Measurements from ENCODE around the gene MYO3B. TPM values are rescaled to one million over a fixed set of nuclear protein-coding genes. Genes with fewer than 3 reads are reported as not detected.

Gene MYO3B
- total RNA-seq, 1 experiment from 2014 or later = 0.50 TPM

DNA sequence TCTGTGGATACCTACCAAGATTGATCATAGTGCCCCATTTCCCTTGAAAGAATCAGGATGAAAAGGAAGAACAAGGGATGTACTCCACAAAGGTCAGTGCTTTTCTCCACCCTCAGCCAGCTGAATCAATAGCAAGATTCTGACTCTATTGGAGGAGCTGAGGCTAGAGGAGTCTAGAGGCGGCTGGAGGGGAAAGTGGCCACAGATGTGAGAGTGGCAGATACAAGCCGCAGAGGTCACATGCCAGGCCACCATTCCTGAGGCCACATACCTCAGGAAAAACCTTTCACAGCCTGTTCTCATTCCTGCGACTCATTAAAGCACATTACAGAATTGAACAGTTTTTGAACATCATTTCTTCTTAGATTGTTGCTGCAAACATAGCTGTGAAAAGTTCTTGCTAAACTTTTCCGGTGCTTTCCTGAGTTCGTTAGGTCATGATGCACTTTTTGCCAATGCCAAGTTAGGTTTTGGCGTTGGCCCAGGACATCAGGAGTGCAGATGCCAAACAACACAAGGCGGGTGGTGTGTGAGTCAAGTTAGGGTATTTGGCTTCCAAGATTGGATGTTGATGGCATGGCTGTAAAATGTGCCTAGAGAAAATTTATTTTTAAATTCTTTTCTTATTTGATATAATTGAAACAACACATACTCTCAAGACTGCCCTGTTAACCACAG is 376.5 kb downstream of the MYO3B start:
- POLR2A ChIA-PET = no interaction called here
- Mint-ChIP-seq H3K27me3 (ENCODE audit: low read depth) (no peaks in the 10 kb centered on the region), H3K27ac (no peak overlapping the region), H3K36me3 (peaks cover 27% of the 10 kb centered on the region), H3K4me3 (no peak overlapping the region), H3K9me3 (peaks cover 35% of the 10 kb centered on the region), H3K4me1 (no peaks in the 10 kb centered on the region)
- CTCF ChIA-PET = no interaction called here
- DNase-seq (ENCODE audit: low spot score) = no peak
- no peak for ATAC-seq
- TF ChIP-seq, protein P1, sequence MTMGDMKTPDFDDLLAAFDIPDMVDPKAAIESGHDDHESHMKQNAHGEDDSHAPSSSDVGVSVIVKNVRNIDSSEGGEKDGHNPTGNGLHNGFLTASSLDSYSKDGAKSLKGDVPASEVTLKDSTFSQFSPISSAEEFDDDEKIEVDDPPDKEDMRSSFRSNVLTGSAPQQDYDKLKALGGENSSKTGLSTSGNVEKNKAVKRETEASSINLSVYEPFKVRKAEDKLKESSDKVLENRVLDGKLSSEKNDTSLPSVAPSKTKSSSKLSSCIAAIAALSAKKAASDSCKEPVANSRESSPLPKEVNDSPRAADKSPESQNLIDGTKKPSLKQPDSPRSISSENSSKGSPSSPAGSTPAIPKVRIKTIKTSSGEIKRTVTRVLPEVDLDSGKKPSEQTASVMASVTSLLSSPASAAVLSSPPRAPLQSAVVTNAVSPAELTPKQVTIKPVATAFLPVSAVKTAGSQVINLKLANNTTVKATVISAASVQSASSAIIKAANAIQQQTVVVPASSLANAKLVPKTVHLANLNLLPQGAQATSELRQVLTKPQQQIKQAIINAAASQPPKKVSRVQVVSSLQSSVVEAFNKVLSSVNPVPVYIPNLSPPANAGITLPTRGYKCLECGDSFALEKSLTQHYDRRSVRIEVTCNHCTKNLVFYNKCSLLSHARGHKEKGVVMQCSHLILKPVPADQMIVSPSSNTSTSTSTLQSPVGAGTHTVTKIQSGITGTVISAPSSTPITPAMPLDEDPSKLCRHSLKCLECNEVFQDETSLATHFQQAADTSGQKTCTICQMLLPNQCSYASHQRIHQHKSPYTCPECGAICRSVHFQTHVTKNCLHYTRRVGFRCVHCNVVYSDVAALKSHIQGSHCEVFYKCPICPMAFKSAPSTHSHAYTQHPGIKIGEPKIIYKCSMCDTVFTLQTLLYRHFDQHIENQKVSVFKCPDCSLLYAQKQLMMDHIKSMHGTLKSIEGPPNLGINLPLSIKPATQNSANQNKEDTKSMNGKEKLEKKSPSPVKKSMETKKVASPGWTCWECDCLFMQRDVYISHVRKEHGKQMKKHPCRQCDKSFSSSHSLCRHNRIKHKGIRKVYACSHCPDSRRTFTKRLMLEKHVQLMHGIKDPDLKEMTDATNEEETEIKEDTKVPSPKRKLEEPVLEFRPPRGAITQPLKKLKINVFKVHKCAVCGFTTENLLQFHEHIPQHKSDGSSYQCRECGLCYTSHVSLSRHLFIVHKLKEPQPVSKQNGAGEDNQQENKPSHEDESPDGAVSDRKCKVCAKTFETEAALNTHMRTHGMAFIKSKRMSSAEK (CRISPR knock-in tag; IDR thresholded peaks at IDR 0.05; ENCODE audit: borderline replicate concordance) = no peak
- TF ChIP-seq, protein P2, sequence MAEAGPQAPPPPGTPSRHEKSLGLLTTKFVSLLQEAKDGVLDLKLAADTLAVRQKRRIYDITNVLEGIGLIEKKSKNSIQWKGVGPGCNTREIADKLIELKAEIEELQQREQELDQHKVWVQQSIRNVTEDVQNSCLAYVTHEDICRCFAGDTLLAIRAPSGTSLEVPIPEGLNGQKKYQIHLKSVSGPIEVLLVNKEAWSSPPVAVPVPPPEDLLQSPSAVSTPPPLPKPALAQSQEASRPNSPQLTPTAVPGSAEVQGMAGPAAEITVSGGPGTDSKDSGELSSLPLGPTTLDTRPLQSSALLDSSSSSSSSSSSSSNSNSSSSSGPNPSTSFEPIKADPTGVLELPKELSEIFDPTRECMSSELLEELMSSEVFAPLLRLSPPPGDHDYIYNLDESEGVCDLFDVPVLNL (CRISPR knock-in tag; IDR thresholded peaks at IDR 0.05; ENCODE audit: borderline replicate concordance, low read depth) = no peak
- TF ChIP-seq ETV6 (CRISPR knock-in tag; IDR thresholded peaks at IDR 0.05) (no peak), NFATC4 (CRISPR knock-in tag; IDR thresholded peaks at IDR 0.05) (no peak), TP53 (CRISPR knock-in tag; IDR thresholded peaks at IDR 0.05) (no peak), FOXK1 (CRISPR knock-in tag; IDR thresholded peaks at IDR 0.05) (no peak), ZNF396 (CRISPR knock-in tag; IDR thresholded peaks at IDR 0.05; ENCODE audit: borderline replicate concordance) (no peak), SMAD4 (CRISPR knock-in tag; IDR thresholded peaks at IDR 0.05) (no peak), ZNF317 (CRISPR knock-in tag; IDR thresholded peaks at IDR 0.05; ENCODE audit: borderline replicate concordance, low read depth) (no peak)
- TF ChIP-seq, protein P3, sequence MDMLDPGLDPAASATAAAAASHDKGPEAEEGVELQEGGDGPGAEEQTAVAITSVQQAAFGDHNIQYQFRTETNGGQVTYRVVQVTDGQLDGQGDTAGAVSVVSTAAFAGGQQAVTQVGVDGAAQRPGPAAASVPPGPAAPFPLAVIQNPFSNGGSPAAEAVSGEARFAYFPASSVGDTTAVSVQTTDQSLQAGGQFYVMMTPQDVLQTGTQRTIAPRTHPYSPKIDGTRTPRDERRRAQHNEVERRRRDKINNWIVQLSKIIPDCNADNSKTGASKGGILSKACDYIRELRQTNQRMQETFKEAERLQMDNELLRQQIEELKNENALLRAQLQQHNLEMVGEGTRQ (CRISPR knock-in tag; IDR thresholded peaks at IDR 0.05) = no peak

DNA sequence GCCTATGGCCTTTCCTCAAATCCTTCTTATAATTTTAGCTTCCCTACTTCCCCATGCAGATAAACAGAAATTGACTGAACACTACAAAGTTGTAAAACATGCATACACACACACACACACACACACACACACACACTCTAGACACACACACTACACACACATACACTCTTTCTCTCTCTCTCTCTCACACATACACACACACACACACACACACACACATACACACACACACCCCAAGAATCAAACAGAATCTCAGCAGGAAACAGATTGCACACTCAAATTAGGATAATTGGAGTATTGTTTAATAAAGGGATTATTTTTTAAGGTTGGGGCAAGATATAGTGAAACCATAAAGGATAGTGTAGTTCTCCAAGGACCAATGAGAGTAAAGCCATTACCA is 385.0 kb downstream of the MYO3B start:
- DNase-seq (ENCODE audit: low spot score) = no peak
- TF ChIP-seq, protein P4, sequence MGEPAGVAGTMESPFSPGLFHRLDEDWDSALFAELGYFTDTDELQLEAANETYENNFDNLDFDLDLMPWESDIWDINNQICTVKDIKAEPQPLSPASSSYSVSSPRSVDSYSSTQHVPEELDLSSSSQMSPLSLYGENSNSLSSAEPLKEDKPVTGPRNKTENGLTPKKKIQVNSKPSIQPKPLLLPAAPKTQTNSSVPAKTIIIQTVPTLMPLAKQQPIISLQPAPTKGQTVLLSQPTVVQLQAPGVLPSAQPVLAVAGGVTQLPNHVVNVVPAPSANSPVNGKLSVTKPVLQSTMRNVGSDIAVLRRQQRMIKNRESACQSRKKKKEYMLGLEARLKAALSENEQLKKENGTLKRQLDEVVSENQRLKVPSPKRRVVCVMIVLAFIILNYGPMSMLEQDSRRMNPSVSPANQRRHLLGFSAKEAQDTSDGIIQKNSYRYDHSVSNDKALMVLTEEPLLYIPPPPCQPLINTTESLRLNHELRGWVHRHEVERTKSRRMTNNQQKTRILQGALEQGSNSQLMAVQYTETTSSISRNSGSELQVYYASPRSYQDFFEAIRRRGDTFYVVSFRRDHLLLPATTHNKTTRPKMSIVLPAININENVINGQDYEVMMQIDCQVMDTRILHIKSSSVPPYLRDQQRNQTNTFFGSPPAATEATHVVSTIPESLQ (CRISPR knock-in tag; IDR thresholded peaks at IDR 0.05) = no peak
- TF ChIP-seq ZNF671 (CRISPR knock-in tag; IDR thresholded peaks at IDR 0.05) (no peak), SMAD3 (CRISPR knock-in tag; IDR thresholded peaks at IDR 0.05; ENCODE audit: borderline replicate concordance) (no peak), RORB (CRISPR knock-in tag; IDR thresholded peaks at IDR 0.05) (no peak)
- TF ChIP-seq, protein P5, sequence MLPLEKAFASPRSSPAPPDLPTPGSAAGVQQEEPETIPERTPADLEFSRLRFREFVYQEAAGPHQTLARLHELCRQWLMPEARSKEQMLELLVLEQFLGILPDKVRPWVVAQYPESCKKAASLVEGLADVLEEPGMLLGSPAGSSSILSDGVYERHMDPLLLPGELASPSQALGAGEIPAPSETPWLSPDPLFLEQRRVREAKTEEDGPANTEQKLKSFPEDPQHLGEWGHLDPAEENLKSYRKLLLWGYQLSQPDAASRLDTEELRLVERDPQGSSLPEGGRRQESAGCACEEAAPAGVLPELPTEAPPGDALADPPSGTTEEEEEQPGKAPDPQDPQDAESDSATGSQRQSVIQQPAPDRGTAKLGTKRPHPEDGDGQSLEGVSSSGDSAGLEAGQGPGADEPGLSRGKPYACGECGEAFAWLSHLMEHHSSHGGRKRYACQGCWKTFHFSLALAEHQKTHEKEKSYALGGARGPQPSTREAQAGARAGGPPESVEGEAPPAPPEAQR (CRISPR knock-in tag; IDR thresholded peaks at IDR 0.05) = no peak
- TF ChIP-seq, protein P6, sequence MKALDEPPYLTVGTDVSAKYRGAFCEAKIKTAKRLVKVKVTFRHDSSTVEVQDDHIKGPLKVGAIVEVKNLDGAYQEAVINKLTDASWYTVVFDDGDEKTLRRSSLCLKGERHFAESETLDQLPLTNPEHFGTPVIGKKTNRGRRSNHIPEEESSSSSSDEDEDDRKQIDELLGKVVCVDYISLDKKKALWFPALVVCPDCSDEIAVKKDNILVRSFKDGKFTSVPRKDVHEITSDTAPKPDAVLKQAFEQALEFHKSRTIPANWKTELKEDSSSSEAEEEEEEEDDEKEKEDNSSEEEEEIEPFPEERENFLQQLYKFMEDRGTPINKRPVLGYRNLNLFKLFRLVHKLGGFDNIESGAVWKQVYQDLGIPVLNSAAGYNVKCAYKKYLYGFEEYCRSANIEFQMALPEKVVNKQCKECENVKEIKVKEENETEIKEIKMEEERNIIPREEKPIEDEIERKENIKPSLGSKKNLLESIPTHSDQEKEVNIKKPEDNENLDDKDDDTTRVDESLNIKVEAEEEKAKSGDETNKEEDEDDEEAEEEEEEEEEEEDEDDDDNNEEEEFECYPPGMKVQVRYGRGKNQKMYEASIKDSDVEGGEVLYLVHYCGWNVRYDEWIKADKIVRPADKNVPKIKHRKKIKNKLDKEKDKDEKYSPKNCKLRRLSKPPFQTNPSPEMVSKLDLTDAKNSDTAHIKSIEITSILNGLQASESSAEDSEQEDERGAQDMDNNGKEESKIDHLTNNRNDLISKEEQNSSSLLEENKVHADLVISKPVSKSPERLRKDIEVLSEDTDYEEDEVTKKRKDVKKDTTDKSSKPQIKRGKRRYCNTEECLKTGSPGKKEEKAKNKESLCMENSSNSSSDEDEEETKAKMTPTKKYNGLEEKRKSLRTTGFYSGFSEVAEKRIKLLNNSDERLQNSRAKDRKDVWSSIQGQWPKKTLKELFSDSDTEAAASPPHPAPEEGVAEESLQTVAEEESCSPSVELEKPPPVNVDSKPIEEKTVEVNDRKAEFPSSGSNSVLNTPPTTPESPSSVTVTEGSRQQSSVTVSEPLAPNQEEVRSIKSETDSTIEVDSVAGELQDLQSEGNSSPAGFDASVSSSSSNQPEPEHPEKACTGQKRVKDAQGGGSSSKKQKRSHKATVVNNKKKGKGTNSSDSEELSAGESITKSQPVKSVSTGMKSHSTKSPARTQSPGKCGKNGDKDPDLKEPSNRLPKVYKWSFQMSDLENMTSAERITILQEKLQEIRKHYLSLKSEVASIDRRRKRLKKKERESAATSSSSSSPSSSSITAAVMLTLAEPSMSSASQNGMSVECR (CRISPR knock-in tag; IDR thresholded peaks at IDR 0.05; ENCODE audit: borderline replicate concordance) = no peak
- TF ChIP-seq, protein P7, sequence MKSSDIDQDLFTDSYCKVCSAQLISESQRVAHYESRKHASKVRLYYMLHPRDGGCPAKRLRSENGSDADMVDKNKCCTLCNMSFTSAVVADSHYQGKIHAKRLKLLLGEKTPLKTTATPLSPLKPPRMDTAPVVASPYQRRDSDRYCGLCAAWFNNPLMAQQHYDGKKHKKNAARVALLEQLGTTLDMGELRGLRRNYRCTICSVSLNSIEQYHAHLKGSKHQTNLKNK (CRISPR knock-in tag; IDR thresholded peaks at IDR 0.05) = no peak
- TF ChIP-seq, protein P8, sequence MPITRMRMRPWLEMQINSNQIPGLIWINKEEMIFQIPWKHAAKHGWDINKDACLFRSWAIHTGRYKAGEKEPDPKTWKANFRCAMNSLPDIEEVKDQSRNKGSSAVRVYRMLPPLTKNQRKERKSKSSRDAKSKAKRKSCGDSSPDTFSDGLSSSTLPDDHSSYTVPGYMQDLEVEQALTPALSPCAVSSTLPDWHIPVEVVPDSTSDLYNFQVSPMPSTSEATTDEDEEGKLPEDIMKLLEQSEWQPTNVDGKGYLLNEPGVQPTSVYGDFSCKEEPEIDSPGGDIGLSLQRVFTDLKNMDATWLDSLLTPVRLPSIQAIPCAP (CRISPR knock-in tag; IDR thresholded peaks at IDR 0.05) = no peak

More for the DNA sequence above, 385.0 kb downstream of the MYO3B start:
- no peaks in the 10 kb centered on the region for H3K36me3 Mint-ChIP-seq
- no peak for ATAC-seq
- POLR2A ChIA-PET = no interaction called here
- H3K9me3 Mint-ChIP-seq = no peaks in the 10 kb centered on the region
- CTCF ChIA-PET = no interaction called here
- no peaks in the 10 kb centered on the region for H3K27me3 Mint-ChIP-seq (ENCODE audit: low read depth)
- H3K4me3 Mint-ChIP-seq = no peak overlapping the region
- H3K27ac Mint-ChIP-seq = no peak overlapping the region
- H3K4me1 Mint-ChIP-seq = peaks cover 2% of the 10 kb centered on the region; the same call in 1 of the 2 replicates

Measured in WTC11 (cell line).